GM13977 (cell line): Measurements from ENCODE around the gene TNC.

Experiments used
- DNase-seq: peaks from one replicate; pipeline ENCODE4 v3.0.0; 2012; ENCODE audit warnings: low spot score
- CTCF ChIP-seq: IDR thresholded peaks from 2 replicates; pipeline ENCODE4 v1.5.1; 2012; ENCODE audit warnings: mild to moderate bottlenecking, control low read depth; ENCODE audit not compliant: insufficient read depth; ENCODE audit errors: extremely low read depth, missing control alignments
- in situ Hi-C: fragments of 300-500 bp; cut with MboI; formaldehyde crosslinking; loops from one replicate; pipeline ENCODE4 v1.12.0; 2022; ENCODE audit warnings: low sequenced_read_pairs, low pct_unique_long_range_greater_than_20kb, mixed read lengths, inconsistent platforms; ENCODE audit not compliant: unreplicated experiment

Gene TNC

GRCh38 chr9:115117999-115118878 is at the start of gene TNC:
TSS of gene TNC (minus strand) at chr9:115118157. CDS start at chr9:115091018, 27,139 bp downstream.
- DNase-seq: no peak
- in situ Hi-C loops: no loop called here
- TF ChIP-seq CTCF: no peak

GRCh38 chr9:115167175-115167574 is 49.2 kb upstream of the TNC start:
- DNase-seq: no peak
- in situ Hi-C loops: no loop called here
- no peak for TF ChIP-seq CTCF

GRCh38 chr9:115165233-115165632 is 47.3 kb upstream of the TNC start:
- no peak for TF ChIP-seq CTCF
- in situ Hi-C loops: no loop called here
- no peak for DNase-seq

- in situ Hi-C loops: no loop called here
- DNase-seq: no peak
- no peak for TF ChIP-seq CTCF
Measured at GRCh38 chr9:115164511-115164974, 46.6 kb upstream of the TNC start.

DNA sequence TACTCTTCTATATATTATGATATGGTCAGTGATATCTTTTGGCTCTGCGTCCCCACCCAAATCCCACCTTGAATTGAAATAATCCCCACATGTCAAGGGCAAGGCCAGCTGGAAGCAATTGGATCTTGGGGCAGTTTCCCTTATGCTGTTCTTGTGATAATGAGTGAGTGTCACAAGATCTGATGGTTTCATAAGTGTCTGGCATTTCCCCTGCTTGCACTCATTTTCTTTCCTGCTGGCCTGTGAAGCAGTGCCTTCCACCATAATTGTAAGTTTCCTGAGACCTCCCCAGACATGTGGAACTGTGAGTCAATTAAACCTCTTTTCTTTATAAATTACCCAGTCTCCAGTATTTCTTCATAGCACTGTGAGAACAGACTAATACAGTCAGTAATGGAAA is 45.0 kb upstream of the TNC start:
- no peak for DNase-seq
- in situ Hi-C loops: no loop called here
- TF ChIP-seq CTCF: no peak

- no peak for DNase-seq
- TF ChIP-seq CTCF: no peak
- in situ Hi-C loops: no loop called here
Measured at GRCh38 chr9:115161446-115161845, 43.5 kb upstream of the TNC start.
